GM12892 (cell line): ENCODE measurements around the gene RASGRP1. TPM values are rescaled to one million over a fixed set of nuclear protein-coding genes. Genes with fewer than 3 reads are reported as not detected.

Experiments used
- DNase-seq: peaks from one replicate; pipeline ENCODE4 v3.0.0; 2011; ENCODE audit not compliant: insufficient read length
- FAIRE-seq: peaks from 2 replicates; lab custom pipeline; 2011; peaks lifted over from hg19 to GRCh38; lab: Jason Lieb, UNC
- POLR2A ChIP-seq: IDR thresholded peaks from 2 replicates; pipeline ENCODE4 v1.6.1; 2011; ENCODE audit warnings: low read depth, low read length, control low read depth
- POLR2AphosphoS5 ChIP-seq: IDR thresholded peaks from 2 replicates; pipeline ENCODE4 v1.6.1; 2011; ENCODE audit warnings: low read depth, low read length, control low read depth
- TAF1 ChIP-seq: IDR thresholded peaks from 2 replicates; pipeline ENCODE4 v1.6.1; 2011; ENCODE audit warnings: low read depth, mild to moderate bottlenecking, control low read depth, low read length, borderline replicate concordance
- polyA plus RNA-seq: library from polyadenylated mRNA; unstranded; fragments of >200 nt; gene quantifications from one replicate; pipeline ENCODE4 v1.2.1, GENCODE V29; 2012; ENCODE audit warnings: missing spikeins, inconsistent platforms; ENCODE audit not compliant: missing spikeins

RASGRP1 gene
- 18.1 TPM for polyA plus RNA-seq

DNA sequence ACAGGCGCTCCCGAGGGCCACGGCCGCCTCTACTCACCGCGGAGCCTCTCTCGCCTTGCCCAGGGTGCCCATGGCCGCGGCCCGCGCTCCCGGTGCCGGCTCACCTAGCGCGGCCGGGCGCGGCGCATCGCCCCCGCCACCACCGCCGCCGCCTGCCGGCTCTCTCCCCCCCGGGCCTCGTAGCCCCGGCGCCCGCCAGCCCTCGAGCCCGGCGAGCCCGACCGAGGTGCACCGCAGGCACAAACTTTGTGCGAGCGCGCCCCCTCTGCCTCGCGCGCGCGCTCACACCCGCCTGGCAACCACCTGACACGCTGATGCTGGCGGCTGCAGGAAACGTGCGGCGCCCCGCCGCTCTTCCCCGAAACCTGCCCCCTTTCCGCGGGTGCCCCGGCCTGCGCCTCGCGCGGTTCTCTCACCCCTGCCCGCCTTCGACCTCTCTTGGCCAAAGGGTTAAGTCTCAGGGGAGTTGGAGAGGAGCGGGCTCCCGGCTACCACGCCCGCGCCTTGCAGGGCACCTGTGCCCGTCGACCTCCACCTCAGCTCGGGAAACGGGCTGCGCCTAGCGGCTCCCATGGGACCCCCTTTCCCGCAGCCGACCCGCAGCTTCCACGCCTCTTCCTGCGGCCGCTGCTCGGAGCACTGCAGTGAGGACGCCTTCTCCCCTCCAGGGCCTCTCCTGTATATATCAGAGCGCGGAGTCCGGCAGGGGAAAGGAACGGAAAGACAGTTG is at the start of gene RASGRP1:
RASGRP1 (minus strand) TSS at position 258 of the 730 bp plus-strand sequence; CDS start at position 72, 186 bp downstream.
- DNase-seq = peak; percentile 60
- FAIRE-seq = peak; percentile 94
- TF ChIP-seq POLR2AphosphoS5 (no peak), TAF1 (peak; percentile 48; the same call in 1 of the 2 replicates), POLR2A (peak; percentile 59; the same call in 1 of the 2 replicates)

DNA sequence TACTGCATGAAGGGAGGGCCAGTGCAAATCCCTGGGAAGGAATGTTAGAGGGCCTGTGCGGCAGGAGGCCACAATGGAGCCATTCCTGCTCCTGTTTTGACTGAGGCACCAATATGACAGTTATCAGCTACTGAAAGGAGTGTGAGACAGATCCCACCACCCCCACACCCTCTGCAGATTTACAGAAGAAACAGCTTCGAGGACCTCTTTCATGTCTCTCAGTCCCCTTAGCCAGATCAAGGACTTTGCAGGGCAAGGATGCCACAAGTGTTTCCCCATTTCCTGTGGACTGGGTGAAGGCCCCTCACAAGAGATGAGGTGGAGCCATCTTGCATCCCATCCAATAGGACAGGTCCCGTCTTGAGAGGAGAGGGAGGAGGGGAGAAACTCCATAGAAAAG is 48.5 kb upstream of the RASGRP1 start:
- FAIRE-seq (no peak), DNase-seq (no peak)
- TF ChIP-seq POLR2A = no peak
- no peak for TF ChIP-seq TAF1
- TF ChIP-seq POLR2AphosphoS5 = no peak

DNA sequence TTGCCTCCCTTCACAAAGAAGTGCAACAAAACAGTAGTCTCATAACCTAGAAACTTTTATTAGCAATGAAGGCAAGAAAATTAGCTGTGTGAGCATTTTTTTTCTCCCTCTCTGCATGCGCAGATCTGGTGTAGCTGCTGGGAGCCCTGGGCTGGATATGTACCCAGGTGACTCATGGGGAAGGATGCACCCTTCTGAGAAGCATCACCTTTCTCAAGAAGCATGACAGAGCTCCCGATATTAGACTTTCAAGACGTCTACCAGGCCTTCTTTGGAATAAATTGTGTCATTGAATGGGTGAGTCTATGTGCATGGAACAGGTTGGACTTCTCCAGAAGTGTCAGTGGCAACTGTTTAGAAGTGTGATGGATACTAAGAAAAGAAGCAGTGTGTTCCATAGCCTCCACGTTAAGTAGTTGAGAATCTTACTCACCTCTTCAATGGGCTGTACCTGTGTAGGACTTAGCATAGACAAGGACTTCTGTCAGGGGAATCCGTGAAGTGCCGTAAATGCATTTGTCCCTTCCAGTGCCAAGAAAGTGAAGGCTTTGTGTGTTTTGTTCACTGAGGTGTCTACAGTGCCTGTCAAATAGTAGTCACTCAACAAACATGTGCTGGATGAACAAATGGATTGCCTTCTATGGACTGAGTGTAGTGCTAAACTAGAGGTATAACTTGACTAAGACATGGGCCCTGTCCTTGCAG is 47.7 kb upstream of the RASGRP1 start:
- TF ChIP-seq TAF1 (no peak), POLR2AphosphoS5 (no peak), POLR2A (no peak)
- FAIRE-seq (no peak), DNase-seq (no peak)

DNA sequence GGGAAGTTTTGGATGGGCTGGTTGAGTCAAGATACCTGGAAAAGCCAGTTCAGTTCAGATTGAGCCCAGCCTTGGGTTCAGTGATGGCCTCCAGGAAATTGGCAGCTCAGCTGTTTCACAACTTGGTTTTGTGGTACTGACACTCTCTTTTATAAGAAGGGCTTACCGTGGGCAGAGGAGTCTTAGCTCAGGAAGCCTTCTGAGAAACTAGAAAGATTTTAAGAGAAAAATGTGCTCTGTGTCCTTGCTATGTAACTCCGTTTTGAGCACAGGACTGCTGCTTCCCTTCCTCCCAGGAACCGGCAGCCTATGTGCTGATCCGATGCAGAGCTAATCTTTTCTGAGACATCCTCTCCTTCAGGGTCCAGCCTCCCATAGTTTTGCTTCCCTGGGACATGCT is 46.6 kb upstream of the RASGRP1 start:
- no peak for DNase-seq
- no peak for FAIRE-seq
- TF ChIP-seq POLR2A = no peak

DNA sequence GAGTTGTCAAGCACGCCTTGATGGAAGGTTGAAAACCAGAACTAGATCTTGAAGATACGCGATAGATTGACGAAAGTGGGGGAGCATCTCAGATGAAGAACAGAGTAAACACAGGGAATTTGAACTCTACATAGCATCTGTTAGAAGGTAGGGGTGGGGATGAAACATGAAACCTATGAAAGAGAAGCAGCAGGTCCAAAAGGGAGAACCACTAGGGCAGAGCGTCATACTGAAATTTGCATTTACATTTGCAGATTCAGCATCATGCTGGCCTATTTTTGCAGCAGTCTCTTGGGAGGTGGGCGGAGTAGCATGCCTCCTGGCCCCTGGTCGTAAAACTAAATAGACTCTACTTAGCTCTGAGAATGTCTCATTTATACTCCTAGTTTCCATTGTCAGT is 46.1 kb upstream of the RASGRP1 start:
- peak; percentile 54 for FAIRE-seq
- TF ChIP-seq POLR2A (no peak), POLR2AphosphoS5 (no peak), TAF1 (no peak)

DNA sequence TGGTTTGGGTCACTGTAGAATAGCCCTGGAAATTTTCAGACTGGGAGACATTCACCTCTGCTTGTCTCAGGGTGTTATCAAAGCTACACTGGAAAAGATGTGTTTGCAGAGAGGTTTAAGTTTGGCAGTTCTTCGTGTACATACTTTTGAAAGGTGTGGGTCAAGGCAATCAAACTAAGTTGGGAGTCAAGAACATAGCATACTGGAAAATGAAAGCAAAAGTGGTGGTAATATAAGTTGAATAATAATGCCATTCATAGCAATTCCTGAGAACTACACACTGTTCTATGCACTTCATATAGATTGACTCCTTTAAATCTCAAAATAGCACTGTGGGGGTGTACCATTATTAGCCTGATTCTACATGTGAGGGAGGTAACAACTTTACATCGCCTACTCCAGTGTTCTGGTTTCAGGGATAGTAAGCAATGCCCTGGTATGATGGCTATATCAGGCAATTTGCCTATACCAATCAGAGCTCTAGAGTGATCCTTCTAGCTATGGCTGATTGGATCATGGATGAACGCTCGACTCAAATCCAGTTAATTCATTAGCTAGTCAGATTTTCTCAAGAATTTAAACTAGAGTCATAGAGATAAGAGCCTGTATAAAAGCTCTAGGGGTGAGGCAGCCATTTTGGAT is 44.6 kb upstream of the RASGRP1 start:
- no peak for DNase-seq
- peak; percentile 77 for FAIRE-seq
- TF ChIP-seq POLR2A (no peak), POLR2AphosphoS5 (no peak), TAF1 (no peak)

More for the DNA sequence above, 46.1 kb upstream of the RASGRP1 start:
- no peak for DNase-seq

DNA sequence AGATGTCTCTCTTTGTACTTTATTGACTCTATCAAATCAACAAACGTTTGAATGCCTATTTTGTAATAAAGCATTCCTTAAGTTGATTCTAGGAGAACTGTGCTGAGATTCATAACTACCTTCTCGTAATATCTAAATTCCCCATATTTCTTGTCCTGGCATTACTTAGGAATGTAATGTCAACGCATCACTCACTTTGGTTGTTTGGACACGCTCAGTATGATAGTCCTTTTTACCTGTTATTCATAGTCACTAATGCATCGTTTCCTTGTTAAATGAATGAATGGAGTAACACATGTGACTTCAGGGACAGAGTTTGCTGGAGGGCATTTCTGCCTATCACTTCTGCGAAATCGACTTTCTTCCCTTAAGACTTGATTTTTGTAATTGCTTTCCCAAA is 44.1 kb upstream of the RASGRP1 start:
- FAIRE-seq (no peak), DNase-seq (no peak)
- TF ChIP-seq POLR2A (no peak), TAF1 (no peak), POLR2AphosphoS5 (no peak)

DNA sequence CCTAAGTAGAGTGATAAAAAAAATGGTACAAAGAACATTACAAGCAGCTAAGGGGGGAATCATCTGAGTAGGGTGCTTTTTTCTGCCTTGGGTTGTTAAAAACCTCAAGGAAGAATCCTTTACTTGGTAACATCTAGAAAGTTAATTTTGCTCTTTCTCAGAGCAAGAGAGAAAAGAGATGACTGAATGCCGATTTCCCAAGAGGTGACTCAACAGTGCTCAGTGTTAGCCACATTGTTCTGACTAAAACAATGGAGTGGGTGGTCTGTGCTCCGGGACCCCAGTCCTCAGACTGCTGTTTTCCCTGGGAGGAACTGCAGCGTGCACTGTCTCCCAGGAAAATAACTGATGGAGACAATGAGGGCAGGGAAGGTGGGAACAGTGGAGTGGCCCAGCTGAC is 41.1 kb upstream of the RASGRP1 start:
- DNase-seq = no peak
- TF ChIP-seq TAF1 = no peak
- TF ChIP-seq POLR2AphosphoS5 = no peak
- TF ChIP-seq POLR2A = no peak
- FAIRE-seq = no peak

DNA sequence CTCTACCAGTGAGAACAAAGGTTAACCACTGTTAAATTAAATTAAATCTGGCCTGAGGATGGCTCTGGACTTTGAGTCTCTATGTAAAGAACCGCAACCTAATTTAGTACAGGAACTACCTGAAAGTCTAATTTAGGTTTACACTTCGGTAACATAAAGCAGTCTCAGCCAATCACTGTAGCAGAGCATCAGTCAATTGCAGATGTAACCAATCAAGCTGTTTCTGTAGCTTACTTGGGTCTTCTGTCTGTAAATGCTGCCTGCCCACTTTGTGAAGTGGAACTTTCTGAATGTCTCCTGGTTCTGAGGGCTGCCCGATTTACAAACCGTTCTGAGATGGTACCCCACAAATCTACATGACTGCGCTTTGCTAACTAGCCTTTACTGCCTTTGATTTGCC is 39.1 kb upstream of the RASGRP1 start:
- FAIRE-seq = no peak

DNA sequence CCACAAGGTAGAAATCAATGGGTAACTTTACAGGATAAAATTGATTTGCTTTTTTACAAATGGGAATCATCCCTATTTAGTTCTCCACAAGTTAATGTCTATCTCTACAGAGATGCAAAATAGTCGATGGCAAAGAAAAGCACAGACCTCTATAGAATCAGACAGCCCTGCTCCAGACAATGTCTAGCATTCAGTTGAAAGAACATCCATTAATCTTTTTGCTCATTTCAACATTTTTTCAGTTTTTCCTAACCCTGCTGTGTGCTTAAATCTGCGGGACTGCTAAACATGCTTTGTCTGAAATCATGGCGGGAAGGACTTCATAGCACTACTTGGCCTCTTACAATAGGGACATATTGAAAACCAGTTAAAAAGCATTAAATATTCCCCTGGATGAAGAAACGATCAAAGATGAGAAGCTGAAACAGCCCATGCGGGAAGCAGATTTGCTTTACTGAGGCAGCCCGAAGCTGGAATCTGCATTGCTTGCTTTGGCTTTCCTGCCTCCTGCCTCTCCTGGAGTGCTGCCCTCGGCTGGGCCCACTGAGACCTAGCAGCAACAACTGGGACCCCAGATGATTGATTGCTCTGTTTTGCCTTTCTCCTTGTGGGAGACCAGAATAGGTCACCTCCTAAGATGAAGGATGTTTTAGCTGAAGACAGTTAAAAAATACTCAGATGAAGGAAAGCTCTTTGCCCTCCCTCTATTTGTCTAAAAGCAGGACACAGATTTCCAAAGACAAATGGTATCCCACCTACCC is 38.5 kb upstream of the RASGRP1 start:
- no peak for FAIRE-seq
- DNase-seq = no peak
- TF ChIP-seq POLR2A = no peak
- TF ChIP-seq TAF1 = no peak
- no peak for TF ChIP-seq POLR2AphosphoS5

More for the DNA sequence above, 39.1 kb upstream of the RASGRP1 start:
- DNase-seq = no peak
- no peak for TF ChIP-seq POLR2AphosphoS5
- TF ChIP-seq POLR2A = no peak
- no peak for TF ChIP-seq TAF1

DNA sequence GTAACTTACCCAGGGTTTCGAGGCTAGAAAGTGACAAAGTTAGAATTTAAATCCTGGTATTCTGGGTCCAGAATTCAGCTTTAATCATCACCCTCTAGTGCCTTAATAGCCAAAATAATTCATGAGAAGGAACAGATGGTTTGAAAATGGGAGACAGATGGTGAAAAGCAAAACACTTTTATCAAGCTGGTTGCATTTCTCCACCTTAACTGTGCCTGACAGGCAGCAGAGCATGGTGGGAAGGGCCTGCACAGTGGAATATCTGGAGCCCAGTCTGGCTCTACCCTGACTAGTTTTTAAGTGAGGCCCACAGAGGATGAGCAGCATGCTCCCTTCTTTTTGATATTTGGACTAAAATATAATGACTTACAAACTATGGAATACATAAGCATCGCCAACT is 35.6 kb upstream of the RASGRP1 start:
- DNase-seq (no peak), FAIRE-seq (no peak)
- no peak for TF ChIP-seq POLR2AphosphoS5
- TF ChIP-seq POLR2A = no peak
- no peak for TF ChIP-seq TAF1
